Keratinocyte (primary cell): Measurements from ENCODE around the gene SLC17A2. TPM values are rescaled to one million over a fixed set of nuclear protein-coding genes. Genes with fewer than 3 reads are reported as not detected.

Source experiments
- DNase-seq: peaks from one replicate; pipeline ENCODE4 v3.0.0-alpha.2; 2011; ENCODE audit warnings: low read depth, missing footprints, low spot score
- FAIRE-seq: peaks from 2 replicates; lab custom pipeline; 2011; peaks lifted over from hg19 to GRCh38; lab: Jason Lieb, UNC
- H2AFZ ChIP-seq: 2 replicates; pipeline ENCODE4 v1.6.0; 2012; ENCODE audit warnings: low read length, control low read depth, inconsistent platforms; ENCODE audit not compliant: control insufficient read depth
- H3K27ac ChIP-seq: 2 replicates; pipeline ENCODE4 v1.5.1; 2011; ENCODE audit warnings: low read length; ENCODE audit not compliant: control insufficient read depth, insufficient read depth
- H3K27me3 ChIP-seq: 3 replicates; pipeline ENCODE4 v1.6.0; 2011; ENCODE audit warnings: low read length; ENCODE audit not compliant: control insufficient read depth, insufficient read depth; ENCODE audit errors: extremely low read depth
- H3K36me3 ChIP-seq, 2 experiments: 2 replicates in 1 of 2; 3 replicates in 1 of 2; pipeline ENCODE4 v1.5.1; 2011; ENCODE audit warnings: low read length in 2 of 2, mild to moderate bottlenecking in 1 of 2; ENCODE audit not compliant: control insufficient read depth in 2 of 2, insufficient read depth in 2 of 2; ENCODE audit errors: extremely low read depth in 1 of 2
- H3K4me1 ChIP-seq: 3 replicates; pipeline ENCODE4 v1.5.1; 2011; ENCODE audit warnings: low read length; ENCODE audit not compliant: control insufficient read depth, insufficient read depth; ENCODE audit errors: extremely low read depth
- H3K4me2 ChIP-seq: 3 replicates; pipeline ENCODE4 v1.6.0; 2011; ENCODE audit warnings: low read depth, low read length; ENCODE audit not compliant: control insufficient read depth, insufficient read depth; ENCODE audit errors: extremely low read depth
- H3K4me3 ChIP-seq, 3 experiments: fragments of 200-600 bp in 1 of 3; sonication (generic) in 1 of 3; 2 replicates in 2 of 3; 3 replicates in 1 of 3; pipeline ENCODE4 v1.5.1; 2011 to 2016; ENCODE audit warnings: low read length in 3 of 3, mild to moderate bottlenecking in 3 of 3, control low read depth in 2 of 3, inconsistent platforms in 1 of 3, low read depth in 1 of 3, mixed read lengths in 1 of 3, mixed run types in 1 of 3, moderate library complexity in 1 of 3; ENCODE audit not compliant: control insufficient read depth in 2 of 3, insufficient read depth in 2 of 3; ENCODE audit errors: extremely low read depth in 1 of 3
- H3K79me2 ChIP-seq: 2 replicates; pipeline ENCODE4 v1.6.0; 2012; ENCODE audit warnings: low read length; ENCODE audit not compliant: control insufficient read depth, insufficient read depth
- H3K9ac ChIP-seq: 3 replicates; pipeline ENCODE4 v1.6.0; 2011; ENCODE audit warnings: low read length; ENCODE audit not compliant: control insufficient read depth, insufficient read depth; ENCODE audit errors: extremely low read depth
- H3K9me1 ChIP-seq: 3 replicates; pipeline ENCODE4 v1.6.0; 2011; ENCODE audit warnings: low read length; ENCODE audit not compliant: control insufficient read depth, insufficient read depth; ENCODE audit errors: extremely low read depth
- H3K9me3 ChIP-seq: 2 replicates; pipeline ENCODE4 v1.5.1; 2012; ENCODE audit warnings: low read depth, low read length; ENCODE audit not compliant: control insufficient read depth
- H4K20me1 ChIP-seq: 3 replicates; pipeline ENCODE4 v1.6.0; 2011; ENCODE audit warnings: low read length; ENCODE audit not compliant: control insufficient read depth, insufficient read depth; ENCODE audit errors: extremely low read depth
- EZH2 ChIP-seq: IDR thresholded peaks from one replicate; pipeline ENCODE4 v1.6.1; 2012; ENCODE audit warnings: inconsistent platforms, mild to moderate bottlenecking, low read length, moderate library complexity
- dilution Hi-C: fragments of 300-500 bp; cut with MboI; formaldehyde crosslinking; loops from one replicate; pipeline ENCODE4 v1.7.0; 2020; ENCODE audit warnings: low sequenced_read_pairs; ENCODE audit not compliant: extremely low pct_ligation_motif_present
- polyA plus RNA-seq, 5 experiments: library from polyadenylated mRNA; depleted of rRNA in 3 of 5; stranded (reverse) in 3 of 5; stranded (forward) in 1 of 5; unstranded in 1 of 5; fragments of >200 nt; gene quantifications; 1 replicate in 1 of 5; 2 replicates in 3 of 5; 3 replicates in 1 of 5; pipeline versions ENCODE4 v1.2.1 to v1.2.3, GENCODE V29; 2011 to 2012; ENCODE audit warnings: missing spikeins in 2 of 5, low read depth in 1 of 5, low replicate concordance in 1 of 5
- TF ChIP-seq, protein P1 (sequence below), 3 experiments: IDR thresholded peaks in 1 of 3; conservative IDR thresholded peaks in 1 of 3; optimal IDR thresholded peaks in 1 of 3; 2 replicates in 2 of 3; 3 replicates in 1 of 3; pipeline versions ENCODE3 to v1.5.1; 2011; ENCODE audit warnings: low read length in 3 of 3, mild to moderate bottlenecking in 3 of 3, moderate library complexity in 2 of 3, control low read depth in 1 of 3, inconsistent platforms in 1 of 3; ENCODE audit not compliant: insufficient read depth in 2 of 3; ENCODE audit errors: extremely low read depth in 1 of 3

Gene SLC17A2
- polyA plus RNA-seq, 1 donor (not counting 4 experiments of a cell fraction or from before 2014, with no cell fraction given), result not detected

DNA sequence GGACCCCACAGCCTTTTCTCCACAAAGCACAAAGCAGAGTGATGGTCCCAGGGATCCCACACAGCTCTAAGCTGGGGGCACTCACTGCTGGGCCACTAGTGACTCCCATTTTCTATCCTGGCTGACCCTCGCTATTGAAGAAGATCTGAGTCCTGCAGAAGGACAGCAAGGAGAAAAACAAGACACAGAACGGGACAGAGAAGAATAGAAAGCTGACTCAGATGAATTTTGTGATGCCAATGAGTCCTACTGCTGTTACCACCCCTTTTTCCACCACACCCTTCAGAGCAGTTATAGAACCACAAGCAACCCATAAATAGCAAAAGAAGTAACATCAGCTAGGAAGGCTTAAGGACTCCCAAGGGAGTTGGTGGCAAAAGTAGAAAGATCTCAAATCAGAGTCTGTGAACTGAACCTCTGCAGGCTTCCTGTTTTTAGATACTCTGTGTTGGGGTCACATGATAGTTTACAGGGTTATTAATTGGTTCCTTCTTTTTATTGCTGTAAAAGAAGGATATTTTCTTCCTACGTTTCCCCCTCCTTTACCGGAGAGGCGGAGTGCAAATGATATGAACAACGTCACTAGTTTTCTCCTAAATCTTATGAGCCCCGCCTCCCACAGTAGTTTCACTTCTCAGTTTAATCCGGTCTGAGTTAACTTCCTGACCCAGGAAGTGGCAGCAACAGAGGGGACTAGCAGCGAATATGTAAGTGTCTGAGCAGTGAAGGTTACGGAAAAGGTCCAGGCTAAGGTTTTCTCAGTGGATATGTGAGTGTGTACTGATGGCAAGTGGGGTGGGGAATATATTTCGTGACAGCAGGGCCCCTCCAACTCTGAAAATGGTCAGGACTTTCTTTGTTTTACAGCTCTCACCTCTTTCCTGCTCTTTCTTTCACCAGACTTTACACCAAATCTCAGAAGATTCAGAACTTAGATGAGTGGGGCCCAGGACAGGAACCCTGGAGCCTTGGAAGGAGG is 31.9 kb upstream of the SLC17A2 start, which contains the start of gene TRIM38:
TRIM38 (plus strand) TSS at position 654 of the 979 bp plus-strand sequence. CDS start 3,721 bp downstream, outside the sequence.
- TF ChIP-seq, protein P1, sequence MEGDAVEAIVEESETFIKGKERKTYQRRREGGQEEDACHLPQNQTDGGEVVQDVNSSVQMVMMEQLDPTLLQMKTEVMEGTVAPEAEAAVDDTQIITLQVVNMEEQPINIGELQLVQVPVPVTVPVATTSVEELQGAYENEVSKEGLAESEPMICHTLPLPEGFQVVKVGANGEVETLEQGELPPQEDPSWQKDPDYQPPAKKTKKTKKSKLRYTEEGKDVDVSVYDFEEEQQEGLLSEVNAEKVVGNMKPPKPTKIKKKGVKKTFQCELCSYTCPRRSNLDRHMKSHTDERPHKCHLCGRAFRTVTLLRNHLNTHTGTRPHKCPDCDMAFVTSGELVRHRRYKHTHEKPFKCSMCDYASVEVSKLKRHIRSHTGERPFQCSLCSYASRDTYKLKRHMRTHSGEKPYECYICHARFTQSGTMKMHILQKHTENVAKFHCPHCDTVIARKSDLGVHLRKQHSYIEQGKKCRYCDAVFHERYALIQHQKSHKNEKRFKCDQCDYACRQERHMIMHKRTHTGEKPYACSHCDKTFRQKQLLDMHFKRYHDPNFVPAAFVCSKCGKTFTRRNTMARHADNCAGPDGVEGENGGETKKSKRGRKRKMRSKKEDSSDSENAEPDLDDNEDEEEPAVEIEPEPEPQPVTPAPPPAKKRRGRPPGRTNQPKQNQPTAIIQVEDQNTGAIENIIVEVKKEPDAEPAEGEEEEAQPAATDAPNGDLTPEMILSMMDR (optimal IDR thresholded peaks at IDR 0.05 in 1 of 3, IDR thresholded peaks at IDR 0.05 in 1 of 3, conservative IDR thresholded peaks at IDR 0.05 in 1 of 3; ENCODE audit: extremely low read depth in 1 of 3, insufficient read depth in 2 of 3, low read length in 3 of 3), result no peak
- TF ChIP-seq EZH2, result no peak
- H3K9me1 ChIP-seq, result no peaks in the 10 kb centered on the region
- dilution Hi-C loops, result no loop called here
- H2AFZ ChIP-seq, result peak within 1 kb of the TSS; percentile 83
- FAIRE-seq, result peak; percentile 5
- no peaks in the 10 kb centered on the region for H4K20me1 ChIP-seq
- peak within 1 kb of the TSS; percentile 81 for H3K27ac ChIP-seq
- H3K9ac ChIP-seq, result peak within 1 kb of the TSS; percentile 86
- DNase-seq, result peak; percentile 36
- peak within 1 kb of the TSS; percentile 70 to 82 (median 79) for H3K4me3 ChIP-seq
- H3K79me2 ChIP-seq, result peaks cover 20% of the 10 kb centered on the region
- peak within 1 kb of the TSS; percentile 78 for H3K4me2 ChIP-seq
- H3K27me3 ChIP-seq, result no peaks in the 10 kb centered on the region
- peaks cover 4% of the 10 kb centered on the region for H3K9me3 ChIP-seq
- peaks cover 28% of the 10 kb centered on the region for H3K4me1 ChIP-seq
- H3K36me3 ChIP-seq, result peaks cover 7 to 9% of the 10 kb centered on the region in 2 experiments

DNA sequence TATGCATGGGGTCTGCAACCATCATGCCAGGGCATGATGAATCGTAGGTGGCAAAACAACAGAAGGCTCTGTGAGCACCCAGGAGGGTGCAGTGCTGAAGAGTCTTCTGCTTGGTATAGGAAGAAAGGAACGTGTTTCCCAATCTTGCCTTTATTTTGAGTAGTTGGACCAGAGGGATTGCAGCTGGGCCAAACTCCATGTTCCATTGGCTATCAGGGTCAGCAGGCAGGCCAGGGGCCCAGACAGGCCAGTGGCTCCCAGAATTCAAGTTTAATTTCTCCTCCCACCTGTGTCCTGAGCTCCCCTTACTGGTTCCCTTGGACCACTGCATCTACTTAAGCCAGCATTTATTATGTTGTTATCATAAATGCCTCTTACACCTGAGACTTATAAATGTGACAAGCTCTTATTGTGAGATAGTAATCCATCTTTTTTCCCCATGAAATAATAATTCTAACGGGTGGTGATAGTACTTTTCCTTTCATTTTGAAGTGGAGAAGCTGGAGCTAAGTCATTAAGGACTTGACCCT is 31.2 kb upstream of the SLC17A2 start:
- no peak for DNase-seq
- TF ChIP-seq, protein P1 (optimal IDR thresholded peaks at IDR 0.05 in 1 of 3, IDR thresholded peaks at IDR 0.05 in 1 of 3, conservative IDR thresholded peaks at IDR 0.05 in 1 of 3; ENCODE audit: extremely low read depth in 1 of 3, insufficient read depth in 2 of 3, low read length in 3 of 3), result no peak
- no peak for TF ChIP-seq EZH2

More for the DNA sequence above, 31.2 kb upstream of the SLC17A2 start:
- Histone ChIP-seq H3K27me3 (no peaks in the 10 kb centered on the region), H3K4me1 (peaks cover 28% of the 10 kb centered on the region), H2AFZ (peak overlapping the region; percentile 83), H3K27ac (peak overlapping the region; percentile 81), H3K4me3 (peak overlapping the region in 2 of 3 experiments; percentile 66 to 82), H4K20me1 (no peaks in the 10 kb centered on the region), H3K9me1 (no peaks in the 10 kb centered on the region), H3K4me2 (peak overlapping the region; percentile 78), H3K36me3 (peaks cover 6 to 8% of the 10 kb centered on the region in 2 experiments), H3K79me2 (peaks cover 19% of the 10 kb centered on the region), H3K9ac (no peak overlapping the region), H3K9me3 (peaks cover 4% of the 10 kb centered on the region)
- dilution Hi-C loops, result no loop called here
- no peak for FAIRE-seq
